CD4-positive, alpha-beta T cell treated with Interleukin-6 at 100 ng/mL for 8 hours (primary cell): ENCODE data around the gene RGS19.
A peak's percentile ranks its signal among the peaks of the same experiment; 100 is the strongest.
"Not testable (repeated sequence)": the region's sequence is repeated elsewhere in the genome, so short reads cannot be mapped to it uniquely, and the experiment has no call there.

Experiments
- DNase-seq: peaks from one replicate; pipeline ENCODE4 v3.0.0-alpha.2; 2020; ENCODE audit warnings: mixed read lengths, low spot score

The RGS19 gene, protein sequence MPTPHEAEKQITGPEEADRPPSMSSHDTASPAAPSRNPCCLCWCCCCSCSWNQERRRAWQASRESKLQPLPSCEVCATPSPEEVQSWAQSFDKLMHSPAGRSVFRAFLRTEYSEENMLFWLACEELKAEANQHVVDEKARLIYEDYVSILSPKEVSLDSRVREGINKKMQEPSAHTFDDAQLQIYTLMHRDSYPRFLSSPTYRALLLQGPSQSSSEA

DNA sequence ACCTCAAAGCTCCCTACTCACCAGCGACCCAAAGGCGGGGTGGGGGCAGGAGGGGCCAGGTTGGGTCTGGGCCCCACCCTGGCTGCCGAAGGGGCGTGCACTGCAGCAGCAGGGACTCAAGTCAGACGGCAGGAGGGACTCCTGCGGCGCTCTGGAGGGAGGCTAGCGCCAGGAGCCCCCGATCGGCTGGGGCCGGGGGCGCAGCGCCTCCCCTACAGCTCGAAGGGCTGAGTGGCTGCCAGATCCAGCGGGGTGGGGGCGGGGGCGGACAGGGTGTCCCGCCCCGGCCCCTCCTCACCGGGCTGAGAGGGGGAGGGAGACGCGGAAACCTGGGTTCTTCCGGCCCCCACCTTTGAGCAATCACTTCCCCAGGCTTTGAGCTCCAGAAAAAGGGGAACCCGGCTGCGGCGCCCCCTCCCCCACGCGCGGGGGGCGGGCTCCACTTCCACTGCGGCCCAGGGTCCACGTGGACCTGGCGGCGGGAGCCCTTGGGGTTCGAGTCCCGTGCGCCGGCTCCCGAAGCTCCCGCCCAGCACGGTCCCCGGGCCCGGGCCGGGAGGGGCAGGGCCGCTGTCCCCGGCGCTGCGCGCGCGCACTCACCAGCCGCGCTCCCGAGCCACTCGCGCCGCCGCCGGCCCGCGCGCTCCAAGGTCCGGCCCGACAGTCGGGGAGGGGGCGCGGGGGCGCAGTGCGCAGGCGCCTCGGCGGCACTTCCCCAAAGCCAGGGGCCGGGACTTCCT, at the start of gene RGS19:
Gene RGS19 (minus strand): TSS at position 246 of the 740 bp plus-strand sequence. CDS start 2,632 bp downstream, outside the sequence.
- DNase-seq = peak; percentile 80

DNA sequence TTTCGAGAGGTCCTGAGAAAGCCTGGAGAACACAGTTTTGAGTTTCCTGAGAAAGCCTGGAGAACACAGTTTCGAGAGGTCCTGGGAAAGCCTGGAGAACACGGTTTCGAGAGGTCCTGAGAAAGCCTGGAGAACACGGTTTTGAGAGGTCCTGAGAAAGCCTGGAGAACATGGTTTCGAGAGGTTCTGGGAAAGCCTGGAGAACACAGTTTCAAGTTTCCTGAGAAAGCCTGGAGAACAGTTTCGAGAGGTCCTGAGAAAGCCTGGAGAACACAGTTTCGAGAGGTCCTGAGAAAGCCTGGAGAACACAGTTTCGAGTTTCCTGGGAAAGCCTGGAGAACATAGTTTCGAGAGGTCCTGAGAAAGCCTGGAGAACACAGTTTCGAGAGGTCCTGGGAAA, 44.2 kb upstream of the RGS19 start:
- not testable (repeated sequence) for DNase-seq

DNA sequence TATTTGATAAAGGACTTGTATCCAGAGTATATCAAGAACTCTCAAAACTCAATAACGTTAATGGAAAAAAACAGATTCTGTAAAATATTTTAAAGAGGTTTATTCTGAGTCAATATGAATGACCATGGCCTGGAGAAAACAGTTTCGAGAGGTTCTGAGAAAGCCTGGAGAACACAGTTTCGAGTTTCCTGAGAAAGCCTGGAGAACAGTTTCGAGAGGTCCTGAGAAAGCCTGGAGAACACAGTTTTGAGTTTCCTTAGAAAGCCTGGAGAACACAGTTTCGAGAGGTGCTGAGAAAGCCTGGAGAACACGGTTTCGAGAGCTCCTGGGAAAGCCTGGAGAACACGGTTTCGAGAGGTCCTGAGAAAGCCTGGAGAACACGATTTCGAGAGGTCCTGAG, 43.6 kb upstream of the RGS19 start:
- not testable (repeated sequence) for DNase-seq

DNA sequence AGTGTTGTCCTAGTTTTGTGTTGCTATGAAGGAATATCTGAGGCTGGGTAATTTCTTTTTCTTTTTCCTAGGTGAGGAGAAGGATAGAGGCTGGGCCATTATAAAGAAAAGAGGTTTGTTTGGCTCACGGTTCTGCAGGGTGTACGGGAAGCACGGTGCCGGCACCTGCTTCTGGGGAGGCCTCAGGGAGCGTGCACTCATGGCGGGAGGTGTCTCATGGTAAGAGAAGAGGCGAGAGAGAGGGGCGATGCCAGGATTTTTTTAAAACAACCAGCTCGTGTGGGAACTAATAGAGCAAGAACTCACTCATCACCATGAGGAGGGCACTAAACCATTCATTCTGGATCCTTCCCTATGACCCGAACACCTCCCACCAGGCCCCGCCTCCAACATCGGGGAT, 42.3 kb upstream of the RGS19 start:
- no peak for DNase-seq

DNA sequence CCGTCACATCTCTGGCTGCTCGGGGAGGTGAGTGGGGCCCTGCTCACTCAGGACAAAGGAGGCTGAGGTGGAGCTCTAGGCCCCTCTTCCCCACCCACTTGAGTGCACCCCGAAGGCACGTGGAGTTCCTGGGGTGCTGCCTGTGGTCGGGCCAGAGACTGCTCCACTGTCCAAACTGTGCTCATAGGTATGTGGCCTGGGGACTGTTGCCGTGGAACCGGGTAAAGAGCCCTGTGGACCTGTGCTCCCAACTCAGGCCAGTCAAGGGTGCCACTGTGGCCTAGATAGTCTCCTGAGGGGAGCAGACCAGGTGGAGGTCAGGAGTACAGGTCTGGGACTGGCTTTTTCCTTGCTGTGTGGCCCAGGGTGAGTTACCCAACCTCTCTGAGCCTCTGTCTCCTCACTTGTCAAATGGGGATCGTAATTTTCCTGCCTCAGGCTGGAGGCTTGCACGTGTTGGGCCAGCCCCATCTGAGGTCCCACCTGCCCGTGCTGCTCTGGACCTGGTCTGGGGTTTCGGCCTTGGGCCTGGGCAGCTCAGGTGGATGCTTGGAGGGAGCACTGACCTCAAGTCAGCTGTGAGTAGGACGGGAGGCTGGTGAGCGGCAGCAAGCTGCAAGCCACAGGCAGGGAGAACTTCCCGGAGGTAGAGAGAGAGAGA, 40.5 kb upstream of the RGS19 start:
- no peak for DNase-seq

GRCh38 chr20:64119301-64119680, 40.0 kb upstream of the RGS19 start:
- DNase-seq = no peak

DNA sequence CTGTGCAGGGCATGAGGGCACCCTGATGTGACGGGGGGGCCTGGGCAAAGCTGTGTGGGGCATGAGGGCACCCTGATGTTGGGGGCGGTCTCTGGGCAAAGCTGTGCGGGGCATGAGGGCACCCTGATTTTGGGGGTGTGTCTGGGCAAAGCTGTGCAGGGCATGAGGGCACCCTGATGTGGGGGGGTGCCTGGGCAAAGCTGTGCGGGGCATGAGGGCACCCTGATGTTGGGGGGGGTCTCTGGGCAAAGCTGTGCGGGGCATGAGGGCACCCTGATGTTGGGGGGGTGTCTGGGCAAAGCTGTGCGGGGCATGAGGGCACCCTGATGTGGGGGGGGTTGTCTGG, 38.1 kb upstream of the RGS19 start:
- not testable (repeated sequence) for DNase-seq

- no peak for DNase-seq
Measured at GRCh38 chr20:64116541-64117431, 37.5 kb upstream of the RGS19 start.

GRCh38 chr20:64116016-64116415, 36.7 kb upstream of the RGS19 start:
- no peak for DNase-seq

DNA sequence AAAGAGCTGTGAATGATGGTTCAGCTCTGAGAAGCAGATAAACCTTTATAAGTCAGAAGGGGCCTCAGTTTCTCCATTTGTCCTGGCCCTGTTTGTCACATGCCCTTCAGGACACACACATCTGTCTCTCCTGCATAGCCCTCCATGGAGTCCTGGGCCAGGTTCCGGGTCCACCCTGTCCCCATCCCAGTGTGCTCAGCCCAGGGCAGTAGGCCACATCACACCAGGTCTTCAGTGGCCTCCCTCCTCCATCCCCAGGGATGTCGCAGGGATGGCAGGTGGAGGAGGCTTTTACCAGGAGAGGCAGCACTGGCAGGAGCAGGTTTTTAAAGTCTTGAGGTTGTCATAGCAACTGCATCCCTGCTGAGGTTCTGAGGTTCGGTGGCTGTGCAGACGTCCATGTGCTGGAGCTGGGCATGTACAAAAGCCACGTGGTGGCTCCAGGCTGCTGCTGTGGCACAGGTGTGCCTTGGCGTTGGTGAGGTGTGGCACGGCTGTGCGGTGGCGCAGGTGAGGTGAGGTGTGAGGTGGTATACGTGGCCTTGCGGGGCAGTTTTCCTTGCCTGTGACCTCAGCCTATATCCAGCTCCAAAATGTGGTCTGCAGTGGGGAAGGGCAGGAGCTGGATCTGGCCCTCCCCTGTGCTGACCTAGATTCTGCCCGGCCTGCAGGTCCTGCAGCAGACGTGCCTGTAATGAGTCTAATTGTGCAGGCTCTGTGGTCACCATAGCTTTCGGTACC, 36.0 kb upstream of the RGS19 start:
- no peak for DNase-seq

- DNase-seq = no peak
Measured at GRCh38 chr20:64114356-64114971, 35.1 kb upstream of the RGS19 start.

- DNase-seq = no peak
Measured at GRCh38 chr20:64113796-64114355, 34.6 kb upstream of the RGS19 start.

- DNase-seq = no peak
Measured at GRCh38 chr20:64113444-64113775, 34.1 kb upstream of the RGS19 start.

GRCh38 chr20:64112691-64113443, 33.5 kb upstream of the RGS19 start:
- no peak for DNase-seq

- DNase-seq = no peak
Measured at GRCh38 chr20:64111841-64112641, 32.7 kb upstream of the RGS19 start.

- no peak for DNase-seq
Measured at GRCh38 chr20:64110411-64111068, 31.2 kb upstream of the RGS19 start.

DNA sequence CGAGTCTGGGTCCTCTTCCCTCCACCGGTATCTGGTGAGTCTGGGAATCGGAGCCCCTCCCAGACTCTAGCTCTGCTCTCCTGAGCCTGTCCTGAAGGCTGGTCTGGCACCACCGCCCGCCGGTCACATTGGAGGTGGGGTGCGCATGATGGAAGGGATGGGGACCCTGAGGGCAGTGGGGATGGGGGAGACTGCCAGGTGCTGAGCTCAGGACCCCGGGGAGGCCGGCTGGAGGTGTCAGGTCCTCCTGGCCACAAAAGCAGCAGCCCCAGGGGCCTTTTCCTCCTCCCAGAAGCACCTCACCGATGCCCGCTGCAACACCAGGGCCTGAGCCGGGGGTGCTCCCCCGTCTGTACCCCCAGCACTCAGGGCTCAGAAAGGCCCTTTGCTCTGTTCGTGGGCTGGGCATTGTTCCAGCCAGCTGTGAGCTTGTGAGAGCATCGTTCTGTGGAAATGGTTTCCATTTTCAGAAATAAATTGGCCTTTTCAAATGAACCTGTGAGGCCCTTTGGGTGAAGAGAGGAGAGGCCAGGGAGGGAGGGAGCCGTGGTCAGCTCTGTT, 30.6 kb upstream of the RGS19 start:
- no peak for DNase-seq
